Glomerular endothelial cell (primary cell): ENCODE measurements around the gene ZXDC. TPM values are rescaled to one million over a fixed set of nuclear protein-coding genes. Genes with fewer than 3 reads are reported as not detected.

Experiments
- DNase-seq: peaks from one replicate; pipeline ENCODE4 v3.0.0-alpha.2; 2011; ENCODE audit warnings: low read depth, low spot score; ENCODE audit errors: extremely low read depth
- total RNA-seq: library from RNA; depleted of rRNA; stranded (reverse); fragments of >200 nt; gene quantifications from 2 replicates; pipeline ENCODE4 v1.2.3, GENCODE V29; 2015

ZXDC gene
- total RNA-seq, 1 donor from 2014 or later = 25.7 TPM

GRCh38 chr3:126493051-126493450, 17.4 kb upstream of the ZXDC start:
- no peak for DNase-seq

DNA sequence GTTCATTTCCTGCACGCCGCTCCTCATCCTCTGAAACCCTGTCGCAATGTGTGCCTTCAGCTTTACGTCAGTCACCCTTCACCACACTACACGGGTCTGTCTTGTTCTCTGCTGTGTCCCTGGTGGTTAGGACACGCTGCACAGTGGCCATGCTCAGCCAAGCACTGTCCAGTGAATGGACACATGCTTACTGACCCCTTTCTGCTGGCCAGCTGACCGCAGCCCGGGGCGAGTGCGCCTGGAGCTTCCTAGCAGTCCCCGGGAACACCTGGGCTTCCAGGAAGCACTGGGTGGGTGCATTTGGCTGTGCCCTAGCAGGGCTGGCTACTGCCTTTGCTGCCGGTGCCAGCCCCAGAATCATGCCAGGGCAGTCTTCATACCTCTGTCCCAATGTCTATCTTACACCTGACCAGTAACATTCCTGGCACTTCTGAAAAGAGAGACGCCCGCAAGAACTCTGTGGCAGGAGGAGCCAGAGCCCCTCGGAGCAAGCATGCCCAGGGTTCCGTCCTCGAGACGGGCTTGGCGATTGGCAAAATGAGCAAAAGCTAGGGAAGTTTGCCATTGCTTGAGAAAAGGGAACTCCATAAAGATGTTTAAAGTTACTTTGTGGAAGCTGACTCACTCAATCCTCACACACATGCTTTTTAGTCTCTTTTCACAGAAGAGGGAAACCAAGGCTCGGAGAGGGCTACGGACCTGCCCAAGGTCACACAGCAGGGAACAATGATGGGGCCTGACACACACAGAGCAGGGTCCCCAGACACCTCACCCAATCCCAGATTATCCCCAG, 15.7 kb upstream of the ZXDC start:
- no peak for DNase-seq

- DNase-seq = no peak
These were observed 14.9 kb upstream of the ZXDC start for GRCh38 chr3:126490619-126491018.

DNA sequence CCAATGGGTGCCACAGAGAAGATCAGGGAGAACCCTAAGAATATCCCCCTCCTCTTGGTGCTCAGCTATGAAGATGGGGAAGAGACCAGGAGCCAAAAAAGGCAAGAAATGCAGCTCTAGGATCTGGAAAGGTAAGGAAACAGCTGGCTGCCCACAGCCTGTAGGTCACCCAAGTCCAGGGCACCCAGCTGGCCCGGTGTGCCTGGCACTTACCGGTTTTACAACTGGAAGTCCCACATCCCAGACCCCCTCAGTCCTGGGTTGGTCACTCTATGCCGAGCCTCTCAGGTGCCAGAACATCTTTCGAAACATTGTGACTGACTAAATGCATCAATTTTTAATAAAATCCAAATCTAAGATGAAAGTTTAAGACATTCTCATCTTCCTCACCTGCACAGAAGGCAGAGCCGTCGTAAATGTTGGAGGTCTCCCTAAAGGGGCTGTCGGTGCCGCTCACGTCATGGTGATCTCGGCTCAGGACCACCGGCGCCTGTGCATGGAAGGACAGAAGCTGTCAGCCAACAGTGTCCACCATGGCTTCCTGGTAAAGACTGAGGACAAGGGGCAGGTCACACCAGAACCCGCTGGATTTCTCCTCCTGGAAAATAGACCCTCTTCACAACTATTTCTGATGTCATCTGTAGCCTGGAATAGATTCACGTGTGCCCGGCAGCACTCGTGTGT, 13.3 kb upstream of the ZXDC start:
- no peak for DNase-seq

GRCh38 chr3:126488185-126488584, 12.5 kb upstream of the ZXDC start:
- DNase-seq = no peak

GRCh38 chr3:126487151-126487771, 11.6 kb upstream of the ZXDC start:
- no peak for DNase-seq

GRCh38 chr3:126486360-126486847, 10.7 kb upstream of the ZXDC start:
- no peak for DNase-seq

GRCh38 chr3:126485956-126486355, 10.3 kb upstream of the ZXDC start:
- no peak for DNase-seq

DNA sequence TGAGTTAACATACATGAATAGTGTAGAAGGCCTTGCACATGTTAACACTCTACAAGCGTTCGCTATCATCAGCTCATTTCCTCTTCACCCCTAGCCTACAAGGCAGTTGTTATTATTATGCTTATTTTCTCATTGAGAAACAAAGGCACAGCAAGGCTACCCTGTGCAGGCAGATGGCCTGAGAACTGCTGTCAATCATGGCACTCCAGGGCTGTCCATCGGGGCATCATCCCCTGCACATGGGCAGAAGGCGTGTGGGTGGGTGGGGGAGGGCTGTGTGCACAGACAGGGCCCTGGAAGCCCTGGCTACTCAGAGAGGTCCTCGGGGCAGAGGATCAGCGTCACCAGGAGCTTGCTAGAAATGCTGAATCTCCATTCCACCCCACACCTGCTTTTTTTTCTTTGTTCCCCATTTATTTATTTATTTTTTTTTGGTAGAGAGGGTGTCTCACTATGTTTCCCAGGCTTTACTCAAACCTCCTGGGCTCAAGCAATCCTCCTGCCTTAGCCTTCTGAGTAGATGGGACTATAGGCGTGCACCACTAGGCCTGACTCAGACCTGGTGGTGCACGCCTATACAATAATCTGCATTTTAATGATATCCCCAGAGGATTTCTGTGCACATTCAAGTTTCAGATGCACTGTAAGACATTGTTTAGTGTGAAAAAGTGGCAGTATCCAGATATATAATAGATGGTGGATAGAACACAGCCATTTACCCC, 9.6 kb upstream of the ZXDC start:
- no peak for DNase-seq

DNA sequence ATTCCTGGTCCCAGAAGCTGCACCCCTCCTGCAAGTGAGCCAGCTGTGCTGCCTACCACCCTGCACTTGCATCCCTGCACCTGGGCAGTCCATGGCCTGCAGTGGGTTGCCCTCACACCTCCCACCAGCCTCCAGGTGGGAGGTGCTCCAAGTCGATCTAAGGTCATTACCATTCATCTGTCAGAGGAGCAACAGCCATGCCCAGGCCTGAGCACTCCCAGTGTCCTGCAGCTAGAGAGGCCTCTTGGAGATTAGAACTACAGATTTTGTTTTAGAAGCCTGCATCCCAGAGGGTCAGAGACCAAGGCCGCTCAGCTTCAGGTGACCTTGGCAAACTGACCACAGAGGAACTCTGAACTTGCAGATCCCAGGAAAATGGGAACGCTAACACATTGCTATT, 9.0 kb upstream of the ZXDC start:
- no peak for DNase-seq

- no peak for DNase-seq
These were observed 8.5 kb upstream of the ZXDC start for GRCh38 chr3:126484148-126484547.

GRCh38 chr3:126483321-126483761, 7.7 kb upstream of the ZXDC start:
- no peak for DNase-seq

DNA sequence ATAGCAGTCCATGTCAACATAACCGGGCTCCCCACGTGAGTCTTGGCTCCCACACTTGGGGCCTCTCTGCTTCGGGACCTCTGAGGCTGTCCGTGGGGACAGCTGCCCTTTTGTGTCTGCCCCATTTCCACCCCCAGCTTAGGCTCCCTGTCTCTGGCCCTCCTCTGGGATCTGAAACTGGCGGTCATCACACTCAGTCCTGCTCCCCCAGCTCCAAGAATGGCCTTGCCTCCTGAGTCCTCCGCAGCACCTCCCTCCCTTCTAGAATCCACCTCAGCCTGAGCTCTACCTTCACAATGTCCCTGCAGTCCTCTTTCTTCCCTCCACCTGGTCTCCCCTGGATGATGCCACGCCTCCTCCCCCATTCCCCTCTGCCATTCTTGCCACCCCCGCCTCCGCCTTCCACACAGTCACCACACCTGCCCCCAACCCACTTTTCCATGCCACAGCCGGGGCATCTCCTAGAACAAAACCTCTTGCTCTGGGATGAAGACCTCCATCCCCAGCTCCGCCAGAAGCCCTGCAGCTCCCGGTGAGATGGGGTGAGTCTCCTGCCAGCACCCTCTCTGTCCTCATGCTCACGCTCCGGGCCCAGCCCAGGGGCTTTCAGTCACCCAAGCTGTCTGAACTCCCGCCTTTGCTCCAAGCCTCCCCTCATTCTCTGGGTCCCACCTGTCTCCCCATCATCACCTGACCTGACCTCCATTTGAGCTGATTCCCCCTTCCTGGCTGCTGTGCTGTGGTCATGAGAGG, 7.0 kb upstream of the ZXDC start:
- DNase-seq = no peak

- no peak for DNase-seq
These were observed 6.3 kb upstream of the ZXDC start for GRCh38 chr3:126481808-126482502.

DNA sequence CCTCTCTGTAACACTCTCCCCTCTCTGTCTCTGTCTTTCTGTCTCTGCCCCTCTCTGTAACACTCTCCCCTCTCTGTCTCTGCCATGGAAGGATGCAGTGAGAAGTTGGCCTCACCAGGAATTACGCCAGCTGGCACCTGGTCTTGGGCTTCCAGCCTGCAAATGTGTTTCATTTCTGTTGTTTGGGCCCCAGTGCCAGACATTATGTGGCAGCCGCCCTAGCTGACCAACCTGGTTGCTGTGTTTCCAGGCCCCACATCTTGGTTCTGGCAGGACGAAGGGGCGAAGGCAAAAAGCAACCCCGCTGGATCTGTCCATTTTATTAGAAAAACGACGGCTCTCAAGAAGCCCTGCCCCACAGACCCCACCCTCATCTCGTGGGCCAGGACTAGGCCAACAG, 5.2 kb upstream of the ZXDC start:
- DNase-seq = no peak

DNA sequence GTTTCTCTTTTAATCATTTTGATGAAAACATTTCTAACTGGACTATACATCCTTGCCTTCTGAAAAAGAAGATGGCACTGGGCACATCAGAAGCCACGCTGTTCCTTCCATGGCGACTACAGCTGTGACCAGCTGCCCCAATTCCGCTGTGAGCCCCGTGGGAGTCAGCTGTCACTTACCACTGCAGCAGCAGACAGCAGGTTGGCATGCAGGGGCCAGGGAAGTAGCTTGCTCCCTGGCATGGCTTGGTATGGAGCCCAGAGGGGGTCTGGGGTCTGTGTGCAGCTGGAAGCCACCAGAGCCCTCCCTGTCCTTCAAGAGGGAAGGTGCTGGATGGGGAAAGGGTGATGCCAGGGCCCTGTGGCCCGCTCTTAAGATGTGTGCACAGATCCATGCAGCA, 4.5 kb upstream of the ZXDC start:
- no peak for DNase-seq

GRCh38 chr3:126479642-126480041, 4.0 kb upstream of the ZXDC start:
- DNase-seq = no peak

GRCh38 chr3:126478581-126479310, 3.1 kb upstream of the ZXDC start:
- no peak for DNase-seq

DNA sequence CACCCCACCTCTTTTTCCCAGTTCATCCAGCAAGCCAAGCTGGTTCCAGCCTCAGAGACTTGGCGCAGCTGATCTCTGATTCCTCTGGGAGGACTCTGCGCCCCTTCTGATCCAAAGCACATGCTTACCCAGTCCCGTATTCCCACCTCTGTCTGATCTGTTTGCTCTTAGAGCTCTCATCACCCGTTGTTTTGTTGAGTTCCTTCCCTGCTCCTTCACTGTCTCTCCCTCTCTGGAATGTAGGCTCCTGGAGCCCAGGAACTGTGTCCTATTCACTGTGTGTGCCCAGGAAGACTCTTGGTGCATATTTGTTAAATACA, 1.3 kb upstream of the ZXDC start:
- no peak for DNase-seq
